ENCODE results near the gene SDHB. TPM values are rescaled to one million over a fixed set of nuclear protein-coding genes. Genes with fewer than 3 reads are reported as not detected.

SDHB gene
- total and polyA plus RNA-seq, 12 donors, result 52.3 to 243 (median 152) TPM

- peaks cover 5% of the 10 kb centered on the region for H3K27me3 ChIP-seq
- H3K9me3 ChIP-seq (replicated peaks in 1 of 3), result no peaks in the 10 kb centered on the region
- H3K4me3 ChIP-seq, result no peak overlapping the region
- peaks cover 0 to 6% of the 10 kb centered on the region in 2 donors for H3K36me3 ChIP-seq (replicated peaks in 1 of 2)
- intact Hi-C loops (cut with DNase I), result no loop called here
- no peaks in the 10 kb centered on the region for H3K4me1 ChIP-seq (replicated peaks in 1 of 2)
- 82 to 94% (median 87%) methylated on average over 10 of the region's 10 CpGs for WGBS, 4 donors
- TF ChIP-seq, protein P1, sequence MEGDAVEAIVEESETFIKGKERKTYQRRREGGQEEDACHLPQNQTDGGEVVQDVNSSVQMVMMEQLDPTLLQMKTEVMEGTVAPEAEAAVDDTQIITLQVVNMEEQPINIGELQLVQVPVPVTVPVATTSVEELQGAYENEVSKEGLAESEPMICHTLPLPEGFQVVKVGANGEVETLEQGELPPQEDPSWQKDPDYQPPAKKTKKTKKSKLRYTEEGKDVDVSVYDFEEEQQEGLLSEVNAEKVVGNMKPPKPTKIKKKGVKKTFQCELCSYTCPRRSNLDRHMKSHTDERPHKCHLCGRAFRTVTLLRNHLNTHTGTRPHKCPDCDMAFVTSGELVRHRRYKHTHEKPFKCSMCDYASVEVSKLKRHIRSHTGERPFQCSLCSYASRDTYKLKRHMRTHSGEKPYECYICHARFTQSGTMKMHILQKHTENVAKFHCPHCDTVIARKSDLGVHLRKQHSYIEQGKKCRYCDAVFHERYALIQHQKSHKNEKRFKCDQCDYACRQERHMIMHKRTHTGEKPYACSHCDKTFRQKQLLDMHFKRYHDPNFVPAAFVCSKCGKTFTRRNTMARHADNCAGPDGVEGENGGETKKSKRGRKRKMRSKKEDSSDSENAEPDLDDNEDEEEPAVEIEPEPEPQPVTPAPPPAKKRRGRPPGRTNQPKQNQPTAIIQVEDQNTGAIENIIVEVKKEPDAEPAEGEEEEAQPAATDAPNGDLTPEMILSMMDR (IDR thresholded peaks at IDR 0.05), result no peak
- TF ChIP-seq POLR2A (IDR thresholded peaks at IDR 0.05), result no peak
- H3K27ac ChIP-seq, result no peak overlapping the region
- no peak for DNase-seq
Observed at GRCh38 chr1:16981269-16981849, 72.5 kb downstream of the SDHB start.

DNA sequence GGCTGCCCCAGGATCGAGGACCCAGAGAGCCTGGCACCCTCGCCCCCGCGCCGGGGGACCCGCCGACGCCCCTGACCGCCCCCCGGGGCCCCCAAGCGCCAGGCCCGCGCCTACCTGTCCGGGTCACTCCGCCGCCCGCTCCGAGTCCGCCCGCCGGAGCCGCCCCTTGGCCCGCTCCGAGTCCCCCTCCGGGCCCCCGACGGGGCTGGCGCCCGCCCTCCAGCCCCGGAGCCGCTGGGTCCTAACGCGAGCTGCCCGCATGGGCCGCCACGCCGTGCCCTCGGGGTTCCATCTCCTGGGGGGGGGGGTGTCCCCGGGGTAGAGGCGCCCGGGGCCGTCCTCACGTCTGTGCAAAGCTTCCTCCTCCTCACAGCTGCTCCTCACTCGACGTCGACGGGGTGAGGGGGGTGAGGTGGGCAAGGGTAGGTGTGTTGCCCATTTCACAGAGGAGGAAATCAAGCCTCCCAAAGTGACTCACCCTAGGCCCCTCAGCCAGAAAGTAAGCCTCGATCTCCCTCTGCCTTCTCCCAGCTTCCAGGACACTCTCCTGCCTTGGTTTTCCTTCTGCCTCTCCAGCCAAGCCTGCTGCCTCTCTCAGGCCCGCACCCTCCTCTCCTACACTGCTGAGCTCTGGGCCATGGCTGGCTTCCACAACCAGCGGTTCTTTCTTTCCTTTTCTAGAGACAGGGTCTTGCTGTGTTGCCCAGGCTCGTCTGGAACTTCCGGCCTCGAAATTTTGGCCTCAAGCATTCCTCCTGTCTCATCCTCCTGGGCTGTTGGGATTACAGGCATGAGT is 73.2 kb downstream of the SDHB start, which contains the start of gene MFAP2:
TSS of gene MFAP2 (minus strand) at position 148 of the 796 bp plus-strand sequence. CDS start 2,347 bp downstream, outside the sequence.
- Histone ChIP-seq H3K4me3 (peak within 1 kb of the TSS in 1 of 4 donors; percentile 53), H3K27ac (peak within 1 kb of the TSS in 2 of 5 donors; percentile 69 to 80), H3K36me3 (replicated peaks in 1 of 2) (peaks cover 0 to under 1% of the 10 kb centered on the region in 2 donors), H3K4me1 (replicated peaks in 1 of 2) (no peaks in the 10 kb centered on the region), H3K9me3 (replicated peaks in 1 of 3) (no peaks in the 10 kb centered on the region), H3K27me3 (peaks cover 5% of the 10 kb centered on the region)
- 8 to 46% (median 21%) methylated on average over 9 to 53 of the region's 53 CpGs for WGBS, 4 donors
- no peak for DNase-seq
- TF ChIP-seq, protein P1 (IDR thresholded peaks at IDR 0.05), result no peak
- no peak for TF ChIP-seq POLR2A (IDR thresholded peaks at IDR 0.05)
- intact Hi-C loops (cut with DNase I), result no loop called here

DNA sequence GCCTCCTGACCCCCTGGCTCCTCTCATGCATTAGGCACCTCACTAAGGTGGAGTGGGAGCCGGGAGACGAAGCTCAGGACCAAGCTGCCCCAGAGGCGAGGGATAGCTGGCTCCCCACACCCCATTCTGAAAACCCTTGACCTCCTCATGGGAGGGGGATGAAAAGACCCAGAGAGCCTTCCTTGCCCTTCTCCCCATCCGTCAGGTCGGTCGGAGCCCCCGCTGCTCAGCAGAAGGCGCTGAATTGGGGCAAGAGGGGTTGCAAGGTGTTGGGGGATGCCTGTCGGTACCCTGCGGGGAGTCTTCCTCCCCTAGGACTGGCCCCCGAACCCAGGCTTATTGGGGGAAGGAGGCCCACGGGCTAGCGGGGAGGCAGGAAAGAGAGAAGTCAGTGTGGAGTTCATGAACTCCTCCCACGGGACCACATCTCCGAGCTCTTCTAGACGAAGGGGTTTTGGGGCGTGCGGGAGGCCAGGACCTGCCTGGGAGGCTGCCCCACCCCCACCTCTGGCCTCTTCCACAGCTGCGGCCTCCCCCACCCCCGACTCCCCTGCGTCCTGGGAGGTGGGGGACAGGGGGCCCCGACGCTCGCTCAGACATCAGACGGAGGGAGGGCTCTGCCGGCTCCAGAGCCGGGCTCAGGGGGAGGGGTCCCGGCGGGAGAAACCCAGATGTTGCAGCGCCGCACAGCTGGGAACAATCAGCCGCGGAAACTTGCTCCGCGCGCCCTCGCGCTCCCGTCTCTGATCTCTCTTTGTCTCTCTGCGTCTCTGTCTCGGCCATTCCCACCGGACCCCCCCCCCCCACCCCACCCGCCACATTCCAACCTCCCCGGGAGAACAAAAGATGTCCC is 74.1 kb downstream of the SDHB start:
- H3K4me1 ChIP-seq (replicated peaks in 1 of 2), result no peaks in the 10 kb centered on the region
- peak overlapping the region in 1 of 4 donors; percentile 53 for H3K4me3 ChIP-seq
- no peaks in the 10 kb centered on the region for H3K36me3 ChIP-seq (replicated peaks in 1 of 2)
- no peak for DNase-seq
- peaks cover 5% of the 10 kb centered on the region for H3K27me3 ChIP-seq
- WGBS, 4 donors, result 19 to 32% (median 24%) methylated on average over 24 to 44 of the region's 44 CpGs
- intact Hi-C loops (cut with DNase I), result no loop called here
- TF ChIP-seq POLR2A (IDR thresholded peaks at IDR 0.05), result no peak
- TF ChIP-seq, protein P1 (IDR thresholded peaks at IDR 0.05), result no peak
- no peaks in the 10 kb centered on the region for H3K9me3 ChIP-seq (replicated peaks in 1 of 3)
- peak overlapping the region in 2 of 5 donors; percentile 69 to 80 for H3K27ac ChIP-seq

Measured in adrenal gland (tissue), 12 donors.